HG03521 (cell line): ENCODE data around the gene RSPRY1.

Experiments used
- ATAC-seq: cut with Tn5 transposase; IDR thresholded peaks from one replicate; pipeline ENCODE4 v1.9.1; 2021; ENCODE audit warnings: mild to moderate bottlenecking, moderate library complexity; ENCODE audit not compliant: unreplicated experiment

The RSPRY1 gene

GRCh38 chr16:57152096-57153093 lies 33.7 kb upstream of the RSPRY1 start:
- ATAC-seq, result no peak

- ATAC-seq, result no peak
Observed at GRCh38 chr16:57153841-57154240, 32.3 kb upstream of the RSPRY1 start.

GRCh38 chr16:57155702-57156350 lies 30.3 kb upstream of the RSPRY1 start:
- ATAC-seq, result no peak

GRCh38 chr16:57156351-57156703 lies 29.8 kb upstream of the RSPRY1 start:
- ATAC-seq, result no peak

GRCh38 chr16:57157533-57157932 lies 28.6 kb upstream of the RSPRY1 start:
- ATAC-seq, result no peak

- ATAC-seq, result no peak
Observed at GRCh38 chr16:57159447-57159846, 26.7 kb upstream of the RSPRY1 start.

- ATAC-seq, result no peak
Observed at GRCh38 chr16:57163842-57164241, 22.3 kb upstream of the RSPRY1 start.

GRCh38 chr16:57165483-57165882 lies 20.6 kb upstream of the RSPRY1 start:
- ATAC-seq, result no peak

GRCh38 chr16:57165938-57166337 lies 20.2 kb upstream of the RSPRY1 start:
- ATAC-seq, result no peak

GRCh38 chr16:57166451-57166850 lies 19.7 kb upstream of the RSPRY1 start:
- ATAC-seq, result no peak

GRCh38 chr16:57166951-57167350 lies 19.2 kb upstream of the RSPRY1 start:
- ATAC-seq, result no peak

- ATAC-seq, result no peak
Observed at GRCh38 chr16:57167538-57167937, 18.6 kb upstream of the RSPRY1 start.

GRCh38 chr16:57167953-57168352 lies 18.2 kb upstream of the RSPRY1 start:
- no peak for ATAC-seq

GRCh38 chr16:57169327-57169726 lies 16.8 kb upstream of the RSPRY1 start:
- no peak for ATAC-seq

GRCh38 chr16:57172721-57173290 lies 13.3 kb upstream of the RSPRY1 start:
- no peak for ATAC-seq

GRCh38 chr16:57175896-57176295 lies 10.2 kb upstream of the RSPRY1 start:
- no peak for ATAC-seq

- ATAC-seq, result no peak
Observed at GRCh38 chr16:57178196-57178595, 7.9 kb upstream of the RSPRY1 start.

- no peak for ATAC-seq
Observed at GRCh38 chr16:57178793-57179212, 7.3 kb upstream of the RSPRY1 start.

- no peak for ATAC-seq
Observed at GRCh38 chr16:57179215-57179828, 6.8 kb upstream of the RSPRY1 start.

GRCh38 chr16:57184113-57184512 lies 2.0 kb upstream of the RSPRY1 start:
- no peak for ATAC-seq

GRCh38 chr16:57184887-57185445 lies 1.2 kb upstream of the RSPRY1 start:
- no peak for ATAC-seq
